HFF-Myc (cell line): Measurements from ENCODE around the gene RAD18.

Source experiments
- DNase-seq: peaks from one replicate; pipeline ENCODE4 v3.0.0-alpha.2; 2011; ENCODE audit warnings: low read depth; ENCODE audit errors: extremely low read depth
- H3K4me3 ChIP-seq: replicated peaks from 2 replicates; pipeline ENCODE4 v1.5.1; 2011; ENCODE audit warnings: low read depth, mild to moderate bottlenecking, control low read depth, low read length
- CTCF ChIP-seq: IDR thresholded peaks from 2 replicates; pipeline ENCODE4 v1.5.1; 2012; ENCODE audit warnings: mild to moderate bottlenecking, low read depth, low read length, control low read depth; ENCODE audit errors: missing control alignments

Gene RAD18

DNA sequence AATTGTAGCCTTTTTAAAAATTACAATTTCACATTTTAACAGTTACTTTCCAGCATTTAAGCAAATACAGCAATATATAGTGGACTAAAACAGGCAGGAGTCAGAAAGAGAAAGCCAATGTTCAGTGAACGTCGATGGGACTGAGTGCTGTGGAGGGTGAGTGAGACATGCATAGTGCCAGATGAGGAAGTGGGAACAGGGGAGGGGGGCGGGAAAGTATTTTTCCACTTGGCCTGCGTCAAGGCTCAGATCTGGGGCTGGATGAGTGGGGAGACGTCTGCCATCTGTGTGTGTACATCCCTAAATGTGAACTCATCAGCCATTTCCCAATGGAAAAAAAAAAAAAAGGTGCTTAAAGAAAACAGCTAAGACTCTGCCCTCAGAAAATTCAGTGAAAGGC, 19.2 kb upstream of the RAD18 start:
- no peak for DNase-seq
- no peak for TF ChIP-seq CTCF
- no peak overlapping the region for H3K4me3 ChIP-seq

DNA sequence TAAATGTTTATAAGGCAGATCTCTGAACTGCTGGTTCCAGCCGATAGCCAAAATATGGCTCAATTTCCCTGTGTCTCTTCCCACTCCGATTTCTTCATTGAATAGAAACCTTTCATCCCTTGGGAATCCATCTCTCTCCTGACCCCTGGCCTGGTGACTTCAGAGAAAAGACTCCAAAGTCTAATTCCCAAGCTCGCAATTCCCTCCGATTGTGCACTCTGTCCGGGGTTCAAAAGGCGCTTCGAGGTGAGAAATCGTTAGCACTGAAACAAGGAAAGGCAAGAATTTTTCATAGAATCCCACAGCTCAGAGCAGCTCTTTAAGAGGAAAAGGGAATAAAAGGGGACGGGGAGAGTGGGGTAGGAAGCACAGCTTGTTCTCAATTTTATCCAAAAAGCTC, 18.4 kb upstream of the RAD18 start:
- TF ChIP-seq CTCF, result no peak

DNA sequence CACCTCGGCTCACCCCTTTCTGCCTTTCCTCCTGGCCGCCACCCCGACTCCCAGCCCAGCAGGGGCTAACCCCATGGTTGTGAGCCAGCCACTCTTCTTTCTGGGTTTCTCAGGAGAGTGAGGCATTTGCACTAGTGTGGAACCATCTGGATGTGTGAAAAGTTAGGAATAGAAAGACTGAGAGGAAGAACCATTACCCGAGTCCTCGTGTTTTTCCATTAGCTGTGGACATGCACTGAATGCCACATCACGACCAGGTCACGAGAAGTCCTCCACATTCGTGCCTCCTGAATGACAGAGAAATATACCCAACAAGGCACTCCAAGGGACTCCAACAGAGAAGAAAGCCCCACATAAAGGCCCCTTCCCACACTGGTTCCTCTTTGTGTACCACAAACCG, 18.0 kb upstream of the RAD18 start:
- TF ChIP-seq CTCF, result no peak
- H3K4me3 ChIP-seq, result no peak overlapping the region
- DNase-seq, result no peak

More for the DNA sequence above, 18.4 kb upstream of the RAD18 start:
- no peak overlapping the region for H3K4me3 ChIP-seq
- no peak for DNase-seq

- H3K4me3 ChIP-seq, result no peak overlapping the region
- DNase-seq, result no peak
- TF ChIP-seq CTCF, result no peak
These were observed 17.5 kb upstream of the RAD18 start for GRCh38 chr3:8980756-8981257.

DNA sequence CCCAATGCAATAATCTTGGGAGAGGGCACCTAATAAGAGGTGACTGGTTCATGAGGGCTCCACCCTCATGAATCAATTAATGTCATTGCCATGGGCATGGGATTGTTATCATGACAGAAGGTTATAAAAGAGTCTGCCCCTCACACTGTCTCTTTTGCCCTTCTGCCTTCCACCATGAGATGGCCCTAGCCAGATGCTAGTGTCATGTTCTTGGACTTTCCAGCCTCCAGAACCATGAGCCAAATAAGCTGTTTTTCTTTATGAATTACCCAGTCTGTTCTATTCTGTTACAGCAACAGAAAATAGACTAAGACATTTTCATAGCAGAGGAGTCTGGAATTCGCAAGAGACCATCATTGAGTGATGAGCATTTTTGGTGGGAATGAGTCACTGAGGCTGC, 16.0 kb upstream of the RAD18 start:
- no peak for DNase-seq
- TF ChIP-seq CTCF, result no peak
- no peak overlapping the region for H3K4me3 ChIP-seq

DNA sequence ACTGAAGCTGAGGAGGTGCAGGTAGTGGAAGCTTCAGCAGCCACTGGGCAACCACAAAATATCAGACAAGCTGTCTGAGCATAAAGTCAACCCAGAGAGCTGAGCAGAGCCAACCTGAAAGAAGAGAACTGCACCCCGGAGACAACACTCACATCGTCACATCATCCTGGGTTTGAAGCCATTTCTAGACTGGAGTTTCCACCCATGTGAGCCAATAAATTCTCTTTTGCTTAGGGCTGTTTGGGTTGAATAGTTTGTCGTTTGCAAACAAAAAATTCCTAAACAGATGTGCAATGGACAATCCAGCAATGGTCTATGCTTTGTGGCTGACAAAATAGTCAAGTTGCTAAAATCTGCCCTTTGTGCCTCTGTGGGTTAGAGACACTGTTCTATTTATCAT, 15.3 kb upstream of the RAD18 start:
- H3K4me3 ChIP-seq, result no peak overlapping the region
- DNase-seq, result no peak
- TF ChIP-seq CTCF, result no peak

GRCh38 chr3:8976540-8977182, 13.4 kb upstream of the RAD18 start:
- TF ChIP-seq CTCF, result no peak
- no peak for DNase-seq
- H3K4me3 ChIP-seq, result no peak overlapping the region
